Caco-2 (cell line): ENCODE results near the gene TMEM255B. TPM values are rescaled to one million over a fixed set of nuclear protein-coding genes. Genes with fewer than 3 reads are reported as not detected.
"Not testable (repeated sequence)": the region's sequence is repeated elsewhere in the genome, so short reads cannot be mapped to it uniquely, and the experiment has no call there.

Experiments used
- BruUV-seq: library from RNA; stranded (reverse); fragments of 400-500 nt; replicated peaks from 2 replicates; lab custom pipeline; 2021; lab: Mats Ljungman, UMichigan
- CTCF ChIA-PET: fragments of 300-600 bp; sonication (Branson Sonifier 250); formaldehyde crosslinking; loops from one replicate; lab custom pipeline; 2022; ENCODE audit warnings: antibody characterized with exemption; lab: Charles Lee
- POLR2A ChIA-PET: fragments of 300-600 bp; sonication (Branson Sonifier 250); formaldehyde crosslinking; loops from one replicate; lab custom pipeline; 2022; ENCODE audit warnings: antibody characterized with exemption; lab: Charles Lee
- DNase-seq, 2 experiments: peaks; one replicate each; pipeline versions ENCODE4 v3.0.0 to v3.0.0-alpha.2; 2020 to 2022
- H3K27me3 ChIP-seq: replicated peaks from 2 replicates; pipeline ENCODE4 v1.6.0; 2011; ENCODE audit warnings: low read length; ENCODE audit not compliant: control insufficient read depth, insufficient read depth
- H3K36me3 ChIP-seq: 2 replicates; pipeline ENCODE4 v1.5.1; 2011; ENCODE audit warnings: low read length; ENCODE audit not compliant: control insufficient read depth, insufficient read depth
- H3K4me1 ChIP-seq: fragments of 250-450 bp; sonication (Bioruptor Pico); 2 replicates; pipeline ENCODE4 v1.5.1; 2020; ENCODE audit warnings: mild to moderate bottlenecking
- H3K4me3 ChIP-seq: 2 replicates; pipeline ENCODE4 v1.5.1; 2011; ENCODE audit warnings: low read depth, mild to moderate bottlenecking, control low read depth, low read length
- H3K9me3 ChIP-seq: fragments of 250-450 bp; sonication (Bioruptor Pico); 2 replicates; pipeline ENCODE4 v1.5.1; 2020; ENCODE audit warnings: mild to moderate bottlenecking, moderate library complexity
- H3K27ac Mint-ChIP-seq: one replicate; pipeline ENCODE4 v1.8.0; 2022; ENCODE audit warnings: mixed read lengths; ENCODE audit not compliant: unreplicated experiment
- H3K27me3 Mint-ChIP-seq: one replicate; pipeline ENCODE4 v1.8.0; 2022; ENCODE audit warnings: mixed read lengths; ENCODE audit not compliant: insufficient read depth, unreplicated experiment
- H3K36me3 Mint-ChIP-seq: one replicate; pipeline ENCODE4 v1.8.0; 2022; ENCODE audit warnings: mild to moderate bottlenecking, mixed read lengths; ENCODE audit not compliant: insufficient read depth, unreplicated experiment
- H3K4me1 Mint-ChIP-seq: one replicate; pipeline ENCODE4 v1.8.0; 2022; ENCODE audit warnings: low read depth, mixed read lengths; ENCODE audit not compliant: unreplicated experiment
- H3K4me3 Mint-ChIP-seq: one replicate; pipeline ENCODE4 v1.8.0; 2022; ENCODE audit warnings: mild to moderate bottlenecking, moderate library complexity, mixed read lengths; ENCODE audit not compliant: unreplicated experiment
- H3K9me3 Mint-ChIP-seq: one replicate; pipeline ENCODE4 v1.8.0; 2022; ENCODE audit warnings: mixed read lengths; ENCODE audit not compliant: unreplicated experiment
- intact Hi-C: fragments of 100-400 bp; cut with micrococcal nuclease; formaldehyde crosslinking; loops from one replicate; pipeline ENCODE4 v1.10.0; 2022; ENCODE audit not compliant: unreplicated experiment
- total RNA-seq: library from RNA; stranded (reverse); gene quantifications from 2 replicates; pipeline ENCODE4 v1.2.3, GENCODE V29; 2022
- TF ChIP-seq, protein P1 (sequence below), 2 experiments: fragments of 200-600 bp in 1 of 2; IDR thresholded peaks; 1 replicate in 1 of 2; 2 replicates in 1 of 2; pipeline versions ENCODE4 v1.5.1 to v1.8.0; 2011 to 2022; ENCODE audit warnings: antibody characterized with exemption in 1 of 2, control low read depth in 1 of 2, inconsistent platforms in 1 of 2, low read depth in 1 of 2, low read length in 1 of 2, mild to moderate bottlenecking in 1 of 2, moderate library complexity in 1 of 2; ENCODE audit not compliant: insufficient read depth in 1 of 2, severe bottlenecking in 1 of 2, unreplicated experiment in 1 of 2

TMEM255B gene
- total RNA-seq, 1 experiment from 2014 or later, result 0.82 TPM

GRCh38 chr13:113828282-113828825 lies 69.3 kb downstream of the TMEM255B start:
- H3K27me3 Mint-ChIP-seq, result no peaks in the 10 kb centered on the region
- no peak overlapping the region for H3K4me3 Mint-ChIP-seq
- Histone ChIP-seq H3K9me3 (no peaks in the 10 kb centered on the region), H3K4me1 (no peaks in the 10 kb centered on the region), H3K4me3 (no peak overlapping the region), H3K36me3 (no peaks in the 10 kb centered on the region; the same call in 1 of the 2 replicates), H3K27me3 (no peaks in the 10 kb centered on the region)
- no peak for DNase-seq
- H3K9me3 Mint-ChIP-seq, result no peaks in the 10 kb centered on the region
- peaks cover 2% of the 10 kb centered on the region for H3K36me3 Mint-ChIP-seq
- CTCF ChIA-PET, result no interaction called here
- TF ChIP-seq, protein P1, sequence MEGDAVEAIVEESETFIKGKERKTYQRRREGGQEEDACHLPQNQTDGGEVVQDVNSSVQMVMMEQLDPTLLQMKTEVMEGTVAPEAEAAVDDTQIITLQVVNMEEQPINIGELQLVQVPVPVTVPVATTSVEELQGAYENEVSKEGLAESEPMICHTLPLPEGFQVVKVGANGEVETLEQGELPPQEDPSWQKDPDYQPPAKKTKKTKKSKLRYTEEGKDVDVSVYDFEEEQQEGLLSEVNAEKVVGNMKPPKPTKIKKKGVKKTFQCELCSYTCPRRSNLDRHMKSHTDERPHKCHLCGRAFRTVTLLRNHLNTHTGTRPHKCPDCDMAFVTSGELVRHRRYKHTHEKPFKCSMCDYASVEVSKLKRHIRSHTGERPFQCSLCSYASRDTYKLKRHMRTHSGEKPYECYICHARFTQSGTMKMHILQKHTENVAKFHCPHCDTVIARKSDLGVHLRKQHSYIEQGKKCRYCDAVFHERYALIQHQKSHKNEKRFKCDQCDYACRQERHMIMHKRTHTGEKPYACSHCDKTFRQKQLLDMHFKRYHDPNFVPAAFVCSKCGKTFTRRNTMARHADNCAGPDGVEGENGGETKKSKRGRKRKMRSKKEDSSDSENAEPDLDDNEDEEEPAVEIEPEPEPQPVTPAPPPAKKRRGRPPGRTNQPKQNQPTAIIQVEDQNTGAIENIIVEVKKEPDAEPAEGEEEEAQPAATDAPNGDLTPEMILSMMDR (IDR thresholded peaks at IDR 0.05; ENCODE audit: insufficient read depth in 1 of 2, low read depth in 1 of 2, low read length in 1 of 2, severe bottlenecking in 1 of 2, unreplicated experiment in 1 of 2), result no peak
- H3K27ac Mint-ChIP-seq, result no peak overlapping the region
- intact Hi-C loops, result no loop called here
- BruUV-seq, result no TSS peak
- POLR2A ChIA-PET, result no interaction called here
- H3K4me1 Mint-ChIP-seq, result no peaks in the 10 kb centered on the region

DNA sequence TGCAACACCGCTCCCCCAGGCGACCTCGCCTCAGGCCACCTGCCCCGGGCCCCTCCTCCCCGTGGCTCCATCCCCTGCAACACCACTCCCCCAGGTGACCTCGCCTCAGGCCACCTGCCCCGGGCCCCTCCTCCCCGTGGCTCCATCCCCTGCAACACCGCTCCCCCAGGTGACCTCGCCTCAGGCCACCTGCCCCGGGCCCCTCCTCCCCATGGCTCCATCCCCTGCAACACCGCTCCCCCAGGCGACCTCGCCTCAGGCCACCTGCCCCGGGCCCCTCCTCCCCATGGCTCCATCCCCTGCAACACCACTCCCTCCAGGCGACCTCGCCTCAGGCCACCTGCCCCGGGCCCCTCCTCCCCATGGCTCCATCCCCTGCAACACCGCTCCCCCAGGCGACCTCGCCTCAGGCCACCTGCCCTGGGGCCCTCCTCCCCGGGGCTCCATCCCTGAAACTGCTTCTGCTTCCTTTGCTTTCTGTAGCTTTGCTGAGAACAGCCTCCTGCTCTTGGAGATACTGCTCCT lies 71.5 kb downstream of the TMEM255B start:
- H3K36me3 ChIP-seq, H3K4me3 Mint-ChIP-seq, H3K27me3 ChIP-seq, H3K9me3 Mint-ChIP-seq, intact Hi-C loops, POLR2A ChIA-PET, H3K36me3 Mint-ChIP-seq, BruUV-seq, H3K4me1 Mint-ChIP-seq, H3K9me3 ChIP-seq, H3K4me3 ChIP-seq, H3K4me1 ChIP-seq, DNase-seq, CTCF ChIA-PET, H3K27ac Mint-ChIP-seq, H3K27me3 Mint-ChIP-seq: not testable (repeated sequence)

DNA sequence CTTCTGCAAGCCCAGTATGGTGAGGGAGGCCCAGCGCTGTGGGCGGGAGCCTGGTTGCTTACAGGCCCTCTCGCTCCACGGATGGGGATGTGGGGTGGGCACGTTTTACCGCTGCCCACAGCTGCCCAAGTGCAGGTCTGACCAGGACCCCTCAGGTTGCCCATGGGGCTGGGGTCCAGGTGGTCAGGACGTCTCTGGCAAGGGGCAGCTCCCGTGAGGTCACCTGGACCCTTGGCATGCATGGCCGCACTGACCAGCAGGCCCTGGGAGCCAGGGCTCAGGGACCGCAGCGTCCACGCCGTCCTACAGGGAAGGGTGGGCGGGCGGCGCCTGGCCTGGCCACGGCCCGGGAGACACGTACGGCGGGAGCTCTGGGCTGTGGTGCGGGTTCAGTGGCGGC lies 72.0 kb downstream of the TMEM255B start:
- H3K27me3 ChIP-seq, result no peaks in the 10 kb centered on the region
- no peaks in the 10 kb centered on the region for H3K4me1 ChIP-seq
- DNase-seq, result no peak
- BruUV-seq, result no TSS peak
- Mint-ChIP-seq H3K27ac (no peak overlapping the region), H3K4me1 (no peaks in the 10 kb centered on the region), H3K36me3 (peaks cover 6% of the 10 kb centered on the region), H3K27me3 (no peaks in the 10 kb centered on the region), H3K4me3 (no peak overlapping the region), H3K9me3 (no peaks in the 10 kb centered on the region)
- ChIA-PET CTCF (no interaction called here), POLR2A (no interaction called here)
- no peaks in the 10 kb centered on the region; the same call in 1 of the 2 replicates for H3K36me3 ChIP-seq
- no peaks in the 10 kb centered on the region for H3K9me3 ChIP-seq
- no peak overlapping the region for H3K4me3 ChIP-seq
- intact Hi-C loops, result no loop called here
- TF ChIP-seq, protein P1 (IDR thresholded peaks at IDR 0.05; ENCODE audit: insufficient read depth in 1 of 2, low read depth in 1 of 2, low read length in 1 of 2, severe bottlenecking in 1 of 2, unreplicated experiment in 1 of 2), result no peak
